ENCODE results near the gene FAM217B.

FAM217B gene

DNA sequence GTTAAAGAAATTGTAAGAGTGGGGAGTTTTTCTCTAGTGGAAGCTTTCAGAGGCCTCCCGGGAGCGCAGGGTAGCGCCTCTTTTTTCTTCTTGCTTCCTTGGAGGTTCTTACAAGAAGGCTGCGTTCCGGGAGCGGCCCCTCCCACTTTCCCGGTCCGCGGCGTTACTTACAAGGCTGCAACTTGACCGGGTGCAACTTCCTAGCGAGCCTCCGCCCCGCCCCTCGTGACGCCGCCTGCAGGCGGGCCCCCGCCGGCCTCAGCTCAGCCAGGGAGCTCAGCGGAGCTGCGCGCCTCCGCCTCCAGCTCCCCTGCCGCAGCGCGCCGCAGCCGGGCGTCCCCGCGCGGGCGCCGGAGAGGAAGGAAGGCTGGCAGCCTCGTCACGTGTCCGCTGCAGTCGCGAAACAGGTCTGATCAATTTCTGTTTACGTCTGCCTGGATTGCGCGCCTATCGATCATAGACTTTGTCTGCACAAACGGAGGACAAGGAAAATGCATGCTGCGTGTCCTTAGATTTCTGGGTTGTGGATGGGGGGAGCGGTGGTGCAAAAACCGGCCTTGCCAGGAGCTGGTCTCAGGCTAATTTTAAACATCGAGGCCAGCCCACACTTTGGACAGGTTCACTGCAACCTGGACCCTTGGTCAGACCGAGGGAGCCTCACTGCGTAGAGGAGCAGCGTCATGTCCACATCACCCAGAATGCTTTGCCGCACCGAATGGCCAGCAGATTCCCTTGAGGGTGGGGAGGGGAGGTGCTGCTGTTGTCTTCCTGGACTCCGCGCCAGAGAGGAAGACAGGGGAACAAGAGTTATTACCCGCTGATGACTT lies at the start of gene FAM217B, which contains the start of gene PPP1R3D:
Gene FAM217B, plus strand, starts transcription at position 261 of the 827 bp plus-strand sequence. CDS start 3,555 bp downstream, outside the sequence.
Gene PPP1R3D, minus strand, starts transcription at position 177 of the 827 bp plus-strand sequence. CDS start 374 bp downstream, outside the sequence.
- DNase-seq (ENCODE audit: low read depth) = peak; percentile 69

DNA sequence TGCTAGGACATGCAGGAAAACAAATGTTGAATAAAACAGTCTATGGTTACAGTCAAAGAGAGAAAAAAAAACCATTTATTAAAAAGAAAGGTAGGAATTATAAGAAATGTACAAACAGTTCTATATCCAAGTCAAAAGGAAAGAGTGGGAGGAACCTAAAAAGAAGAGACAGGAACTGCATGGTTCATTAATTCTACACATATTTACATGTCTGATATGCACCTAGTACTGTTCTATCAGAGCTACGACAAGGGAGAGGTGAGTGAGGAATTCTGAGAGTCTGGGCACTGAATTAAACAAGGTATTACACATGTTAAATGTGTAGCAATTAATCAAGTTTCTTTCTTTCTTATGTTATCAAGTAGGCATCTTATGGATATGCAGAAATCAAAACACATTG lies 48.6 kb upstream of the FAM217B start:
- DNase-seq (ENCODE audit: low read depth) = no peak

DNA sequence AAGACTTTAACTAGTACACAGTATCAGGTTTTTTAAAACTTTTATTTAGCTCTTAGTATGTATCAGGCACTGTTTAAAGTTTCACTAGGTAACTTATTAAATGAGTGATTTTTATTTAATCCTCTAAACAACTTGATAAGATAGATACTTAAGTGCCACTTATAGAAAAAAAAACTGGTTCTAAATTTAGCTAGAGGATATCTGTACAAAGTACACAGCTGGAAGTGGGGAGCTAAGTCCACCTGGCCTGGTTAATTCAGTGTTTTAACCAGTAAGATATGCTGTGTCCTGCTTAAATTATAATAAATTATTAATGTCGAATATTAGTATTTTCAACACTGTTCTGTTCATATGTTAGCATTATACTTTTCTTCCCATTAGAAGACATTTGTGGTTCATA lies 44.3 kb upstream of the FAM217B start:
- no peak for DNase-seq (ENCODE audit: low read depth)

DNA sequence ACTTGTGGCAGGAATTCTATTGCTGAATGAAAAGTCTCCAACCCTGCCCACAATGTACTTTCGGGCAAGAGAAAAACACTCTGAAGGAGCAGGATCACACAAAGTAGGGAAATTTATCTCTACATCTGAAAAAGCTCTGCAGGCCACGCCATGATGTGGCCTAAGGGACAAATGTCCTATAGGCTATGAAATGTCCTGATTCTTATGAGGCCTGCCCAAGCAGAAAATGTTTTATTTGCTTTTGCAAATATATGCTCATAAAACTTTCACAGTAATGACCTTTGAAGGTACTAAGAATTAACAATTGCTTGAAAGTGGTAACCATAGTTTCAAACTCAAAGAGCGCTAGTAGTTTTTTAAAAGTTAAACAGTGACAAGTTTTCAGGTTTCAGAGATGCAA lies 37.7 kb upstream of the FAM217B start:
- no peak for DNase-seq (ENCODE audit: low read depth)

DNA sequence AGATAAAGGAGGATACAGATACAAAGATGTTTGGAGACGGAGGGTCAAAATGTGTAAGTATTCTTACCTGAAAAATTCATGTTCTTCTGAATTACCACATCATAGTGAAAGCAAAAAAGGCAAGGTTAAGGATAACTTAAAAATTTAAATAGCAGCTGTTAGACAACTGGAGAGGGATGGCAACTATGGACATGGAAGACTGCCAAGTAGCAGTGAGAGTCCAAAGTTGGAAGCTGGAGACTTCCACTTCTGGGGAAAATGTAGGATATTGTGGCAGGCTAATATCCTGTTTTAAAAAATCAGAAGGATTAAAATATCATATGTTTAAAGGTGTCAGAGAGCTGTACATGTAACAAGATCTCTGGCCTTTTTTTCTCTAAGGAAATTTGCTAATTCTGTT lies 36.6 kb upstream of the FAM217B start:
- DNase-seq (ENCODE audit: low read depth) = no peak

GRCh38 chr20:59908855-59909254 lies 31.3 kb upstream of the FAM217B start:
- no peak for DNase-seq (ENCODE audit: low read depth)

DNA sequence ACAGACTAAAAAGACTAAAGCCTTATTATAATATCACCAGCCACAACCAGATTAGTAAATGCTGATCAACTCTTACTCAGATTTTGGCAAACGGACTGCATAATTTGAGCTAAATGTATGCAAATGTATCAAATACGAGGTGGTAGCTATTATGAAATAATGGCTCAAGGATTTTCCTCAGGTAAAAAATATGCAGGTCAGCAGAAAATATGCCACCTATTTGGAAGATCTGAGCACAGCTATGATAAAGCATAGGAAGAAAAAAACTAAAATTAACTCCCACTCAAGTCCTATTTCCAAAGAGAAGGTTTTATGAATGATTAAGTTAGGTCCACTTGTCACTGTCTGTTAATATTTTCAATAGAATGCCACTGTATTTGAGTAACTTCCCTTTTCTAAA lies 29.1 kb upstream of the FAM217B start:
- no peak for DNase-seq (ENCODE audit: low read depth)

DNA sequence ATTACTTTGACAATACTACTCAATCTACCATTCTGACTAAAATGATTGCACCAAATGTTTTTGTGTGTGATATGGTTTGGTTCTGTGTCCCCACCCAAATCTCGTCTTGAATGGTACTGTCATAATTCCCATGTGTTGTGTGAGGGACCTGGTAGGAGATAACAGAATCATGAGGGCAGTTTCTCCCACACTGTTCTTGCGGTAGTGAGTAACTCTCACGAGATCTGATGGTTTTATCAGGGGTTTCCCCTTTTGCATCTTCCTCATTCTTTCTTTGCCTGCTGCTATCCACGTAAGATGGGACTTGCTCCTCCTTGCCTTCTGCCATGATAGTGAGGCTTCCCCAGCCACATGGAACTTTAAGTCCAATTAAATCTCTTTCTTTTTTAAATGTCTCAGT lies 27.6 kb upstream of the FAM217B start:
- no peak for DNase-seq (ENCODE audit: low read depth)

GRCh38 chr20:59920944-59921343 lies 19.2 kb upstream of the FAM217B start:
- no peak for DNase-seq (ENCODE audit: low read depth)

GRCh38 chr20:59923514-59923913 lies 16.7 kb upstream of the FAM217B start:
- no peak for DNase-seq (ENCODE audit: low read depth)

DNA sequence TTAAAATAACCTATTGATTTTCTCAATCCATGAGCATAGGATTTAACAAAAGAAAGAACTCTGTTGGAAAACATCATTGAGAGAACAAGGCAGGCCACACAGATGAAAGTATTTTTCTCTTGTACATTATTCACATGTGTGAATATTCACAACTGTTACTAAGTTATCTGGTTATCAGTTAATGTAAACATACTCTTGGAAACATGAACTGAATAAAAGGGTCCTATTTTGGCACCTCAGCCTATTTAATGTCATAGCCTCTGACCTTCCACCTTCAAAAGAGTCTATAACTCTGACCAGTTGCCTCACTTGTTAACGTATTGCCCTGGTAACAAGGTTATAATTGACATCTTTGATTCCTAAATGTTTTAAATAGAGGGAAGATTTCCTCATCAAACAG lies 14.8 kb upstream of the FAM217B start:
- no peak for DNase-seq (ENCODE audit: low read depth)

GRCh38 chr20:59925899-59926298 lies 14.3 kb upstream of the FAM217B start:
- no peak for DNase-seq (ENCODE audit: low read depth)

- DNase-seq (ENCODE audit: low read depth) = no peak
These were observed 8.5 kb upstream of the FAM217B start for GRCh38 chr20:59931511-59932312.

DNA sequence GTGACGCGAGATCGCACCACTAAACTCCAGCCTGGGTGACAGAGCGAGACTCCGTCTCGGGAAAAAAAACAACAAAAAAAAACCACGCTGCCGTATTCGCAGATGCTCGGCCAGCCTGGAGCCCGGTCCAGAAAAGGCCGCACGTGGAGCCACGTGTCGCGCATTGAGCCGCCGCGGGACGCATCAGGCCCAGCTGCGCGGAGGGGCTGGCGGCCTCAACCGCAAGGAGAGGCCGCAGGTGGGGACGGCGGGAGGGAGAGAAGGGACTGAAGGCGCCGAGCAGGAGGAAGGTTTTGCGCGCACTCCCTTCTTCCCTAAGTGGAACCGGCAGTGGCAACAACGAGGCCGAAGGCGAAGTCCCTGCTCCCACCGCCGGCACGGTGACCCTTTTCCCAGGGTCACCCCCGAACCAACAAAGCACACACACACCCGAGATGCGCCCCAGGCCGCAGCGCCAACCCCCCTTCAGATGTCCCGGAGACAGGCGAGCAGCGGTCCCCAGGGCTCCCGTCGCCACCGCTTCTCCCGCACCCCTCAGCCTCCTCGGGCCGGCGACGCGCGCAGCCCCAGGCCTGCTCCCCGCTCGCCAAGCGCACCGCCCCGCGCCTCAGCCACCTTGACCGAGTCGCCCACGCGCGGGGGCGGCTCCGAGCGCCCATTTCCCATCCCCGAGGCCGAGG lies 7.4 kb upstream of the FAM217B start:
- no peak for DNase-seq (ENCODE audit: low read depth)

GRCh38 chr20:59933296-59933848 lies 6.8 kb upstream of the FAM217B start, which contains the start of gene SYCP2:
Gene SYCP2 (minus strand): TSS chr20:59933637. CDS start chr20:59922413, 11,224 bp downstream.
- DNase-seq (ENCODE audit: low read depth) = peak; percentile 53

DNA sequence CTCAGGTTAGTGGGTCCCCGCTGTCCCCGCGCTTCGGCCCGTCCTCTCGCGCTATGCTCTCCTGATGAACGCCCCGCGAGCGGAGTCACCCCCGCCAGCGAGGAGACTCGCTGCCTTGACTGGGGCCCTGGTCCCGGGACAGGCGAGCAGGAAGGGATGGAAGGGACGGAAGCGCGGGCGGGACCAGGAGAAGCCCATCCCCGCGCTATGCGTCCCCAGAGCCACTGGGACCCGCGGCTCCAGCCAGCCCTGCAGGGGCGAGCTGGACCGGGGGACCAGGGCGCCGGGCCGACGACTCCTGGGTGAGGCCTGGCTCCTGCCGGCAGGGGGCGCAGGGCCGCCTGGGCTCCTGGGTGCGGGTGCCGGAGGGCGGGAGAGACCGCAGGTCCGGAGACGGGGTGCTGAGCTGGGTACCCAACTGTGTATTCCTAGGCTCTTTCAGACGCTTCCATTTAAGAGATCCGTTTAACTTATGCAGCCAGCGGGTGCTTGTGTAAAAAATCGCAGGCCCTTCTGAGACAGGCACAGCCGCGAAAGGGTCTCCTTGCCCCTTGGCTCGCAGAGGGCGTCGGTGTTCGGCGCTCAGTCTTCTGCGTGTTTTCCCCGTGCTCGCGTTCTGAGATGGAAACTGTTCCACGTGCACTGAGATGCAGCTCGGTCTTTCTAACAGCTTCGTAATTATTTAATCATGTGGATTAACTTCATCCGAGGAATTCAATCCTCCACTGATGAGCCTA lies 6.2 kb upstream of the FAM217B start:
- peak; percentile 61 for DNase-seq (ENCODE audit: low read depth)

DNA sequence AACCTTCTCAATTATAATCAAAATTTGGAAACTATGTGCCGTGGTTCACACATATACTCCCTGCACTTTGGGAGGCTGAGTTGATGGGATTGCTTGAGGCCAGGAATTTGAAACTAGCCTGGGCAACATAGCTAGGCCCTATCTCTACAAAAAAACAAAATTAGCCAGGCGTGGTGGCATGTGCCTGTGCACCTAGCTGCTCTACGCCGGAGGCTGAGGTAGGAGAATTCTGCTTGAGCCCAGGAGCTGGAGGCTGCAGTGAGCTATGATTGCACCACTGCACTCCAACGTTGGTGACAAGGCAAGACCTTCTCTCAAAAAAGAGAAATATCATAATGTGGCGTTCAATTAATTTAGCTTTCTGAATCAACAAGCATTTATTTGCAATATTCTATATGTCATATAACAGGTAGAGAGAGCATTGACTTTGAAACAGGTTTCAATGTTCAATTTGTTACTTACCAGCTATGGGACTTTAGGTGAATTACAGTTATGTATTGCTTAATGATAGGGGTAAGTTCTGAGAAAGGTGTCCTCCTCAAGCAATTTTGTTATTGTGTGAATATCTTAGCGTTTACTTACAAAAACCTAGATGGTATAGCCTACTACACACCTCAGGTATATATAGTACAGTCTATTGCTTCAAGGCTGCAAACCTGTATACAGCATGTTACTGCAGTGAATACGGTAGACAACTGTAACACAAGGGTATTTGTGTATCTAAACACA lies 4.6 kb upstream of the FAM217B start:
- DNase-seq (ENCODE audit: low read depth) = no peak

DNA sequence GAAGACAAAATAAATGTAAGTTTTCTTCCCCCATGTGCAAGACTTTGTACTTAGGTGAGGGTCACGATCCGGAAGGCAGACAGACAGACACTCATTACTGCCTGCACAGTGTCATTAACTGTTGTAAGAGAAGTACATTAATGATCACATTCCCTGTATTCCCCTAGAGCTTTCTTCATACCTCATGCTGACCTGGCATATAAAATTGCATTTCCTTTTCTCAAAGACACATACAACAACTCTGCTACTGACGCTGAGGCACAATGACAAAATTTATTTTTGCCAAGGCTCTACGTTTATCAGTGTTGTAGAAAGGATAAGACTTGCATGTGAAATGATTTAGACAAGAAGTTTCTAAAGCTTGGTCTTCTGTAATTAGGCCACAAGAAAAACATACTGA lies 3.8 kb upstream of the FAM217B start:
- no peak for DNase-seq (ENCODE audit: low read depth)

GRCh38 chr20:59937150-59937549 lies 3.0 kb upstream of the FAM217B start:
- DNase-seq (ENCODE audit: low read depth) = no peak

- DNase-seq (ENCODE audit: low read depth) = no peak
These were observed 2.0 kb upstream of the FAM217B start for GRCh38 chr20:59938221-59938620.

DNA sequence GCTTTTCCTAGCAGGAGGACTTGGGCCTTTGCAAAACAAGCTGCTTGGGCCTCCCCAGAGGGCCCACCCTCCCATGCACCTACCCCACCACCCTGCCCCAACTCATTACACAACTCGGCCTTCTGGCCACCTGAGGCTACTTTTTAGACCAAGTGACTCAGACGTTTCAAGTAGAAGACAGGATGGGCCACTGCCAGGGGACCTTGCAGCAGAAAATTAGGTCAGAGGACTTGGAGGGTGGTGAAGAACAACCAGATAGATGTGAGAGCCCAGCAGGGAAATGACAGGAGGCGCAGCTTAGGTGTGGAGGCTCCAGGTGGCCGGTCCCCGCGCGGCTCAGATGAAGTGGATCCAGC lies 1.5 kb upstream of the FAM217B start:
- no peak for DNase-seq (ENCODE audit: low read depth)
